Hematopoietic multipotent progenitor cell treated with erythropoietin and hydrocortisone succinate and interleukin-3 and kit ligand, for 6 days (in vitro differentiated cells): Measurements from ENCODE around the gene IL1RL2.
A peak's percentile ranks its signal among the peaks of the same experiment; 100 is the strongest.

Source experiments
- DNase-seq: peaks from one replicate; pipeline ENCODE4 v3.0.0-alpha.2; 2015

The IL1RL2 gene

GRCh38 chr2:102186791-102187495, at the start of gene IL1RL2:
Gene IL1RL2, plus strand, starts transcription at chr2:102187023. Its CDS starts 845 bp downstream, at chr2:102187868.
- no peak for DNase-seq

GRCh38 chr2:102137138-102137537, 49.7 kb upstream of the IL1RL2 start:
- no peak for DNase-seq

- peak; percentile 70 for DNase-seq
Observed at GRCh38 chr2:102138331-102138730, 48.5 kb upstream of the IL1RL2 start.

GRCh38 chr2:102139851-102140250, 47.0 kb upstream of the IL1RL2 start:
- no peak for DNase-seq

- DNase-seq, result no peak
Observed at GRCh38 chr2:102140377-102140776, 46.4 kb upstream of the IL1RL2 start.

- DNase-seq, result no peak
Observed at GRCh38 chr2:102141011-102141943, 45.5 kb upstream of the IL1RL2 start.

- peak; percentile 46 for DNase-seq
Observed at GRCh38 chr2:102141970-102142828, 44.6 kb upstream of the IL1RL2 start, which contains the start of gene IL1R1. Gene IL1R1, plus strand, starts transcription at chr2:102142746. Its CDS starts 14,979 bp downstream, at chr2:102157725.

- DNase-seq, result peak; percentile 46
Observed at GRCh38 chr2:102142829-102143449, 43.9 kb upstream of the IL1RL2 start.

- no peak for DNase-seq
Observed at GRCh38 chr2:102143450-102143985, 43.3 kb upstream of the IL1RL2 start.

- no peak for DNase-seq
Observed at GRCh38 chr2:102144128-102144527, 42.7 kb upstream of the IL1RL2 start.

- DNase-seq, result no peak
Observed at GRCh38 chr2:102145107-102145506, 41.7 kb upstream of the IL1RL2 start.

GRCh38 chr2:102145934-102146333, 40.9 kb upstream of the IL1RL2 start:
- DNase-seq, result no peak

GRCh38 chr2:102147935-102148334, 38.9 kb upstream of the IL1RL2 start:
- no peak for DNase-seq

GRCh38 chr2:102149243-102149642, 37.6 kb upstream of the IL1RL2 start:
- no peak for DNase-seq

- no peak for DNase-seq
Observed at GRCh38 chr2:102149644-102150455, 37.0 kb upstream of the IL1RL2 start.

- no peak for DNase-seq
Observed at GRCh38 chr2:102154364-102154763, 32.5 kb upstream of the IL1RL2 start.

GRCh38 chr2:102154946-102155702, 31.7 kb upstream of the IL1RL2 start:
- no peak for DNase-seq

- DNase-seq, result peak; percentile 77
Observed at GRCh38 chr2:102155703-102156515, 30.9 kb upstream of the IL1RL2 start.

- DNase-seq, result no peak
Observed at GRCh38 chr2:102158011-102158755, 28.6 kb upstream of the IL1RL2 start.
